Caco-2 (cell line): ENCODE data around the gene CKAP2L. TPM values are rescaled to one million over a fixed set of nuclear protein-coding genes. Genes with fewer than 3 reads are reported as not detected.

Experiments used
- BruUV-seq: library from RNA; stranded (reverse); fragments of 400-500 nt; replicated peaks from 2 replicates; lab custom pipeline; 2021; lab: Mats Ljungman, UMichigan
- CTCF ChIA-PET: fragments of 300-600 bp; sonication (Branson Sonifier 250); formaldehyde crosslinking; loops from one replicate; lab custom pipeline; 2022; ENCODE audit warnings: antibody characterized with exemption; lab: Charles Lee
- POLR2A ChIA-PET: fragments of 300-600 bp; sonication (Branson Sonifier 250); formaldehyde crosslinking; loops from one replicate; lab custom pipeline; 2022; ENCODE audit warnings: antibody characterized with exemption; lab: Charles Lee
- DNase-seq, 2 experiments: peaks; one replicate each; pipeline versions ENCODE4 v3.0.0 to v3.0.0-alpha.2; 2020 to 2022
- H3K27me3 ChIP-seq: replicated peaks from 2 replicates; pipeline ENCODE4 v1.6.0; 2011; ENCODE audit warnings: low read length; ENCODE audit not compliant: control insufficient read depth, insufficient read depth
- H3K36me3 ChIP-seq: 2 replicates; pipeline ENCODE4 v1.5.1; 2011; ENCODE audit warnings: low read length; ENCODE audit not compliant: control insufficient read depth, insufficient read depth
- H3K4me1 ChIP-seq: fragments of 250-450 bp; sonication (Bioruptor Pico); 2 replicates; pipeline ENCODE4 v1.5.1; 2020; ENCODE audit warnings: mild to moderate bottlenecking
- H3K4me3 ChIP-seq: 2 replicates; pipeline ENCODE4 v1.5.1; 2011; ENCODE audit warnings: low read depth, mild to moderate bottlenecking, control low read depth, low read length
- H3K9me3 ChIP-seq: fragments of 250-450 bp; sonication (Bioruptor Pico); 2 replicates; pipeline ENCODE4 v1.5.1; 2020; ENCODE audit warnings: mild to moderate bottlenecking, moderate library complexity
- H3K27ac Mint-ChIP-seq: one replicate; pipeline ENCODE4 v1.8.0; 2022; ENCODE audit warnings: mixed read lengths; ENCODE audit not compliant: unreplicated experiment
- H3K27me3 Mint-ChIP-seq: one replicate; pipeline ENCODE4 v1.8.0; 2022; ENCODE audit warnings: mixed read lengths; ENCODE audit not compliant: insufficient read depth, unreplicated experiment
- H3K36me3 Mint-ChIP-seq: one replicate; pipeline ENCODE4 v1.8.0; 2022; ENCODE audit warnings: mild to moderate bottlenecking, mixed read lengths; ENCODE audit not compliant: insufficient read depth, unreplicated experiment
- H3K4me1 Mint-ChIP-seq: one replicate; pipeline ENCODE4 v1.8.0; 2022; ENCODE audit warnings: low read depth, mixed read lengths; ENCODE audit not compliant: unreplicated experiment
- H3K4me3 Mint-ChIP-seq: one replicate; pipeline ENCODE4 v1.8.0; 2022; ENCODE audit warnings: mild to moderate bottlenecking, moderate library complexity, mixed read lengths; ENCODE audit not compliant: unreplicated experiment
- H3K9me3 Mint-ChIP-seq: one replicate; pipeline ENCODE4 v1.8.0; 2022; ENCODE audit warnings: mixed read lengths; ENCODE audit not compliant: unreplicated experiment
- CTCF ChIP-seq, 2 experiments: fragments of 200-600 bp in 1 of 2; IDR thresholded peaks; 1 replicate in 1 of 2; 2 replicates in 1 of 2; pipeline versions ENCODE4 v1.5.1 to v1.8.0; 2011 to 2022; ENCODE audit warnings: antibody characterized with exemption in 1 of 2, control low read depth in 1 of 2, inconsistent platforms in 1 of 2, low read depth in 1 of 2, low read length in 1 of 2, mild to moderate bottlenecking in 1 of 2, moderate library complexity in 1 of 2; ENCODE audit not compliant: insufficient read depth in 1 of 2, severe bottlenecking in 1 of 2, unreplicated experiment in 1 of 2
- intact Hi-C: fragments of 100-400 bp; cut with micrococcal nuclease; formaldehyde crosslinking; loops from one replicate; pipeline ENCODE4 v1.10.0; 2022; ENCODE audit not compliant: unreplicated experiment
- total RNA-seq: library from RNA; stranded (reverse); gene quantifications from 2 replicates; pipeline ENCODE4 v1.2.3, GENCODE V29; 2022

CKAP2L gene
- total RNA-seq, 1 experiment from 2014 or later: 20.7 TPM

GRCh38 chr2:112812318-112813267 is 48.2 kb upstream of the CKAP2L start:
- BruUV-seq: no TSS peak
- ChIA-PET CTCF (no interaction called here), POLR2A (no interaction called here)
- H3K9me3 Mint-ChIP-seq: peaks cover 15% of the 10 kb centered on the region
- Histone ChIP-seq H3K27me3 (no peaks in the 10 kb centered on the region), H3K4me3 (no peak overlapping the region), H3K4me1 (peaks cover 19% of the 10 kb centered on the region), H3K36me3 (no peaks in the 10 kb centered on the region), H3K9me3 (peaks cover 3% of the 10 kb centered on the region; the same call in 1 of the 2 replicates)
- H3K4me3 Mint-ChIP-seq: no peak overlapping the region
- no peak overlapping the region for H3K27ac Mint-ChIP-seq
- no peaks in the 10 kb centered on the region for H3K4me1 Mint-ChIP-seq
- no peak for DNase-seq
- no peaks in the 10 kb centered on the region for H3K27me3 Mint-ChIP-seq
- TF ChIP-seq CTCF (IDR thresholded peaks at IDR 0.05; ENCODE audit: insufficient read depth in 1 of 2, low read depth in 1 of 2, low read length in 1 of 2, severe bottlenecking in 1 of 2, unreplicated experiment in 1 of 2): no peak
- intact Hi-C loops: no loop called here
- H3K36me3 Mint-ChIP-seq: no peaks in the 10 kb centered on the region

GRCh38 chr2:112811841-112812306 is 47.5 kb upstream of the CKAP2L start:
- no peaks in the 10 kb centered on the region for H3K36me3 Mint-ChIP-seq
- no peaks in the 10 kb centered on the region for H3K4me1 Mint-ChIP-seq
- intact Hi-C loops: no loop called here
- H3K36me3 ChIP-seq: no peaks in the 10 kb centered on the region
- H3K27me3 Mint-ChIP-seq: no peaks in the 10 kb centered on the region
- no peaks in the 10 kb centered on the region for H3K27me3 ChIP-seq
- no peak for TF ChIP-seq CTCF (IDR thresholded peaks at IDR 0.05; ENCODE audit: insufficient read depth in 1 of 2, low read depth in 1 of 2, low read length in 1 of 2, severe bottlenecking in 1 of 2, unreplicated experiment in 1 of 2)
- no peak for DNase-seq
- ChIA-PET POLR2A (no interaction called here), CTCF (no interaction called here)
- peaks cover 22% of the 10 kb centered on the region for H3K9me3 Mint-ChIP-seq
- no TSS peak for BruUV-seq
- H3K4me1 ChIP-seq: peaks cover 19% of the 10 kb centered on the region
- no peak overlapping the region for H3K27ac Mint-ChIP-seq
- H3K9me3 ChIP-seq: peaks cover 7% of the 10 kb centered on the region; the same call in 1 of the 2 replicates
- no peak overlapping the region for H3K4me3 Mint-ChIP-seq
- no peak overlapping the region for H3K4me3 ChIP-seq

GRCh38 chr2:112811276-112811831 is 46.9 kb upstream of the CKAP2L start:
- TF ChIP-seq CTCF (IDR thresholded peaks at IDR 0.05; ENCODE audit: insufficient read depth in 1 of 2, low read depth in 1 of 2, low read length in 1 of 2, severe bottlenecking in 1 of 2, unreplicated experiment in 1 of 2): no peak
- H3K36me3 ChIP-seq: no peaks in the 10 kb centered on the region
- H3K27me3 ChIP-seq: no peaks in the 10 kb centered on the region
- no peak for DNase-seq
- intact Hi-C loops: no loop called here
- H3K27me3 Mint-ChIP-seq: no peaks in the 10 kb centered on the region
- no peak overlapping the region for H3K27ac Mint-ChIP-seq
- no peaks in the 10 kb centered on the region for H3K4me1 Mint-ChIP-seq
- H3K4me3 Mint-ChIP-seq: no peak overlapping the region
- BruUV-seq: no TSS peak
- ChIA-PET CTCF (no interaction called here), POLR2A (no interaction called here)
- H3K36me3 Mint-ChIP-seq: no peaks in the 10 kb centered on the region
- H3K9me3 ChIP-seq: peaks cover 7% of the 10 kb centered on the region; the same call in 1 of the 2 replicates
- H3K4me1 ChIP-seq: peaks cover 19% of the 10 kb centered on the region
- H3K4me3 ChIP-seq: no peak overlapping the region
- peaks cover 28% of the 10 kb centered on the region for H3K9me3 Mint-ChIP-seq
